ENCODE results near the gene THBS2.

- TF ChIP-seq, protein P1, sequence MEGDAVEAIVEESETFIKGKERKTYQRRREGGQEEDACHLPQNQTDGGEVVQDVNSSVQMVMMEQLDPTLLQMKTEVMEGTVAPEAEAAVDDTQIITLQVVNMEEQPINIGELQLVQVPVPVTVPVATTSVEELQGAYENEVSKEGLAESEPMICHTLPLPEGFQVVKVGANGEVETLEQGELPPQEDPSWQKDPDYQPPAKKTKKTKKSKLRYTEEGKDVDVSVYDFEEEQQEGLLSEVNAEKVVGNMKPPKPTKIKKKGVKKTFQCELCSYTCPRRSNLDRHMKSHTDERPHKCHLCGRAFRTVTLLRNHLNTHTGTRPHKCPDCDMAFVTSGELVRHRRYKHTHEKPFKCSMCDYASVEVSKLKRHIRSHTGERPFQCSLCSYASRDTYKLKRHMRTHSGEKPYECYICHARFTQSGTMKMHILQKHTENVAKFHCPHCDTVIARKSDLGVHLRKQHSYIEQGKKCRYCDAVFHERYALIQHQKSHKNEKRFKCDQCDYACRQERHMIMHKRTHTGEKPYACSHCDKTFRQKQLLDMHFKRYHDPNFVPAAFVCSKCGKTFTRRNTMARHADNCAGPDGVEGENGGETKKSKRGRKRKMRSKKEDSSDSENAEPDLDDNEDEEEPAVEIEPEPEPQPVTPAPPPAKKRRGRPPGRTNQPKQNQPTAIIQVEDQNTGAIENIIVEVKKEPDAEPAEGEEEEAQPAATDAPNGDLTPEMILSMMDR (IDR thresholded peaks at IDR 0.05), result no peak
- TF ChIP-seq POLR2A (IDR thresholded peaks at IDR 0.05), result no peak
Observed at GRCh38 chr6:169289257-169289618, 35.6 kb upstream of the THBS2 start.

Measured in ovary (tissue), 3 donors.